HCT116 (cell line): Measurements from ENCODE around the gene SUCLG1.

Source experiments
- EGR1 ChIP-seq: IDR thresholded peaks from 2 replicates; pipeline ENCODE4 v1.6.1; 2012; ENCODE audit warnings: low read depth
- SP1 ChIP-seq: IDR thresholded peaks from 2 replicates; pipeline ENCODE4 v1.6.1; 2012; ENCODE audit warnings: low read depth
- TF ChIP-seq, protein P1 (sequence below), 3 experiments: fragments of 200-600 bp in 1 of 3; sonication (generic) in 1 of 3; IDR thresholded peaks in 2 of 3; conservative IDR thresholded peaks in 1 of 3; 2 replicates each; pipeline ENCODE4 v1.5.1; 2012 to 2017; ENCODE audit warnings: low read depth in 2 of 3, low read length in 2 of 3, antibody characterized with exemption in 1 of 3, borderline replicate concordance in 1 of 3, control low read depth in 1 of 3, mild to moderate bottlenecking in 1 of 3, mixed read lengths in 1 of 3, mixed run types in 1 of 3, moderate library complexity in 1 of 3; ENCODE audit not compliant: insufficient read depth in 1 of 3

DNA sequence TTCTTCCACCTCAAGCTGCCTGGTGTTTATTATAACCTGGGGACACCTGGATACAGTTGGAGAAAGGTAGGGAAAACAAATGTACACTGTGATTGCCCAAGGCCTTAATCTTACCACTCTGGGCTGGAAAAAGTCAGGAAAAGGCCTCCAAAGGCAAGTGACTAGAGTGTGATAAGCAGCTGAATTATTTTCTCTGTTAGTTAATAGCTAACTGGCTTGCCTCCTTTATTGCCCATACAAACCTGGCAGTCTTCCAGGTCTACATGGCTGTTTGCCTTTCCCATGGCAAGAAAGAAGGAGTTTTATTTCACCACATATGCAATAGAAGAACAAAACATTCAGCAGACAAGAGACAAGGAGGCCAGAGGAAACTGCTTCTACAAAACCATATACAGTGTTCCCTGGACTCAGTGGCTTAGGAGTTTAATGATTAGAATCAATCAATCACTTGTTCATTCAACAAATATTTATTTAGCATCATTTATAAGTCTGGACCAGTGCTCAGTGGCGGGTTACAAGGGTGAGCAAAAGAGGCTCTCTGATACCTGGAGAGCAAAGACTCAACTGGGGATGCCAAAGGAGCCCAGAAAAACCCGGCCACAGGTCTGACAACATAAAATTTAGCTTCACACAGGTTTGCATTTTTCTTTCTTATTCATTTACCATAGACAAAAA lies 27.5 kb upstream of the SUCLG1 start:
- TF ChIP-seq EGR1 (no peak), SP1 (no peak)
- TF ChIP-seq, protein P1, sequence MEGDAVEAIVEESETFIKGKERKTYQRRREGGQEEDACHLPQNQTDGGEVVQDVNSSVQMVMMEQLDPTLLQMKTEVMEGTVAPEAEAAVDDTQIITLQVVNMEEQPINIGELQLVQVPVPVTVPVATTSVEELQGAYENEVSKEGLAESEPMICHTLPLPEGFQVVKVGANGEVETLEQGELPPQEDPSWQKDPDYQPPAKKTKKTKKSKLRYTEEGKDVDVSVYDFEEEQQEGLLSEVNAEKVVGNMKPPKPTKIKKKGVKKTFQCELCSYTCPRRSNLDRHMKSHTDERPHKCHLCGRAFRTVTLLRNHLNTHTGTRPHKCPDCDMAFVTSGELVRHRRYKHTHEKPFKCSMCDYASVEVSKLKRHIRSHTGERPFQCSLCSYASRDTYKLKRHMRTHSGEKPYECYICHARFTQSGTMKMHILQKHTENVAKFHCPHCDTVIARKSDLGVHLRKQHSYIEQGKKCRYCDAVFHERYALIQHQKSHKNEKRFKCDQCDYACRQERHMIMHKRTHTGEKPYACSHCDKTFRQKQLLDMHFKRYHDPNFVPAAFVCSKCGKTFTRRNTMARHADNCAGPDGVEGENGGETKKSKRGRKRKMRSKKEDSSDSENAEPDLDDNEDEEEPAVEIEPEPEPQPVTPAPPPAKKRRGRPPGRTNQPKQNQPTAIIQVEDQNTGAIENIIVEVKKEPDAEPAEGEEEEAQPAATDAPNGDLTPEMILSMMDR (IDR thresholded peaks at IDR 0.05 in 2 of 3, conservative IDR thresholded peaks at IDR 0.05 in 1 of 3; ENCODE audit: borderline replicate concordance in 1 of 3, insufficient read depth in 1 of 3, low read depth in 2 of 3, low read length in 2 of 3), result no peak
